H1 (cell line): ENCODE data around the gene C1RL.

ENCODE experiments used
- CHD7 ChIP-seq: fragments of 300-600 bp; sonication (generic); IDR thresholded peaks from 2 replicates; pipeline ENCODE4 v1.7.1; 2012; ENCODE audit warnings: low read length, moderate library complexity, mild to moderate bottlenecking, inconsistent platforms; ENCODE audit not compliant: insufficient replicate concordance
- CTCF ChIP-seq, 3 experiments: IDR thresholded peaks; 1 replicate in 2 of 3; 2 replicates in 1 of 3; pipeline versions ENCODE4 v1.5.1 to v1.6.1; 2011; ENCODE audit warnings: low read length in 3 of 3, mild to moderate bottlenecking in 3 of 3, inconsistent platforms in 2 of 3, low read depth in 1 of 3, moderate library complexity in 1 of 3; ENCODE audit not compliant: insufficient read depth in 1 of 3; ENCODE audit errors: control extremely low read depth in 1 of 3
- JUN ChIP-seq: IDR thresholded peaks from 2 replicates; pipeline ENCODE4 v1.6.1; 2011; ENCODE audit warnings: low read depth, mild to moderate bottlenecking, improper control_type of control experiment, low read length
- KDM1A ChIP-seq: fragments of 200-600, 300-600 bp; sonication (generic); IDR thresholded peaks from 2 replicates; pipeline ENCODE4 v1.7.1; 2016; ENCODE audit warnings: mild to moderate bottlenecking, low read length, borderline replicate concordance
- RXRA ChIP-seq: IDR thresholded peaks from 2 replicates; pipeline ENCODE4 v1.6.1; 2011; ENCODE audit warnings: low read depth, mild to moderate bottlenecking, low read length, moderate library complexity; ENCODE audit not compliant: insufficient read depth
- TAF1 ChIP-seq: IDR thresholded peaks from 2 replicates; pipeline ENCODE4 v1.6.1; 2011; ENCODE audit warnings: mild to moderate bottlenecking, low read depth, low read length
- TEAD4 ChIP-seq: IDR thresholded peaks from 2 replicates; pipeline ENCODE4 v1.6.1; 2012; ENCODE audit warnings: low read depth, low read length, inconsistent platforms, mixed read lengths

- TF ChIP-seq CTCF (IDR thresholded peaks at IDR 0.05; ENCODE audit: control extremely low read depth in 1 of 3, insufficient read depth in 1 of 3, low read depth in 1 of 3, low read length in 3 of 3) (no peak), TEAD4 (no peak), KDM1A (no peak), TAF1 (no peak), CHD7 (no peak), JUN (no peak), RXRA (no peak)
Observed at GRCh38 chr12:7106082-7106481, 2.9 kb downstream of the C1RL start.
